ENCODE data around the gene NT5C3A. TPM values are rescaled to one million over a fixed set of nuclear protein-coding genes. Genes with fewer than 3 reads are reported as not detected.
A peak's percentile ranks its signal among the peaks of the same experiment; 100 is the strongest.

NT5C3A gene
- total and polyA plus RNA-seq, 2 of the 13 experiments (the other 11 are each of a cell fraction or from before 2014, with no cell fraction given): 16.9 to 34.0 TPM

- Histone ChIP-seq H2AFZ (ENCODE audit: low read length) (no peak overlapping the region), H3K9me3 (ENCODE audit: low read length) (peaks cover 30% of the 10 kb centered on the region), H3K4me1 (ENCODE audit: insufficient read depth, low read length) (peaks cover 14% of the 10 kb centered on the region), H3K9ac (ENCODE audit: insufficient read depth, low read depth, low read length) (no peak overlapping the region), H4K20me1 (ENCODE audit: insufficient read depth, low read length) (peaks cover 1% of the 10 kb centered on the region; the same call in 1 of the 2 replicates), H3K4me2 (ENCODE audit: low read depth, low read length) (no peak overlapping the region), H3K27me3 (ENCODE audit: control insufficient read depth in 1 of 2, insufficient read depth in 2 of 2, low read length in 2 of 2) (no peaks in the 10 kb centered on the region), H3K36me3 (replicated peaks in 1 of 2; ENCODE audit: control insufficient read depth in 1 of 2, insufficient read depth in 2 of 2, low read length in 2 of 2) (no peaks in the 10 kb centered on the region), H3K27ac (ENCODE audit: extremely low read length, insufficient read depth, low read length) (no peak overlapping the region), H3K4me3 (replicated peaks in 1 of 3; ENCODE audit: insufficient read depth in 1 of 3, low read depth in 2 of 3, low read length in 3 of 3) (no peak overlapping the region), H3K79me2 (ENCODE audit: insufficient read depth, low read length) (peaks cover 15% of the 10 kb centered on the region)
- in situ Hi-C loops (cut with HindIII; ENCODE audit: extremely low pct_ligation_motif_present, low pct_unique_long_range_greater_than_20kb) (no loop called here), intact Hi-C loops (cut with micrococcal nuclease; ENCODE audit: unreplicated experiment) (no loop called here)
- CTCF ChIA-PET (ENCODE audit: low intra/inter-chr PET ratio, low total read pairs): no interaction called here
- FAIRE-seq (no peak), ATAC-seq (no peak), DNase-seq (ENCODE audit: low spot score) (no peak)
- 95% methylated on average over 1 of the region's 1 CpG for WGBS (ENCODE audit: low lambda C conversion rate)
- POLR2A ChIA-PET: no interaction called here
- BruUV-seq (replicated peaks): no TSS peak
- TF ChIP-seq BCL6 (CRISPR knock-in tag; IDR thresholded peaks at IDR 0.05) (no peak), ATM (IDR thresholded peaks at IDR 0.05; ENCODE audit: borderline replicate concordance) (no peak), SRSF9 (IDR thresholded peaks at IDR 0.05; ENCODE audit: borderline replicate concordance, insufficient read depth, low read depth, low read length, poor library complexity, severe bottlenecking) (no peak), ZNF235 (CRISPR knock-in tag; IDR thresholded peaks at IDR 0.05; ENCODE audit: borderline replicate concordance) (no peak)
Observed at GRCh38 chr7:33065981-33066380, 3.4 kb upstream of the NT5C3A start.

GRCh38 chr7:33062782-33063443 is 337 bp upstream of the NT5C3A start:
- Histone ChIP-seq H3K4me3 (replicated peaks in 1 of 3; ENCODE audit: insufficient read depth in 1 of 3, low read depth in 2 of 3, low read length in 3 of 3) (peak overlapping the region; percentile 78 to 100 (median 93)), H3K36me3 (replicated peaks in 1 of 2; ENCODE audit: control insufficient read depth in 1 of 2, insufficient read depth in 2 of 2, low read length in 2 of 2) (no peaks in the 10 kb centered on the region), H2AFZ (ENCODE audit: low read length) (peak overlapping the region; percentile 80), H3K9me3 (ENCODE audit: low read length) (peaks cover 10% of the 10 kb centered on the region; the same call in 1 of the 2 replicates), H3K4me2 (ENCODE audit: low read depth, low read length) (peak overlapping the region; percentile 80), H3K79me2 (ENCODE audit: insufficient read depth, low read length) (peaks cover 44% of the 10 kb centered on the region), H3K9ac (ENCODE audit: insufficient read depth, low read depth, low read length) (peak overlapping the region; percentile 97), H4K20me1 (ENCODE audit: insufficient read depth, low read length) (peaks cover 18% of the 10 kb centered on the region), H3K4me1 (ENCODE audit: insufficient read depth, low read length) (peaks cover 41% of the 10 kb centered on the region), H3K27ac (ENCODE audit: extremely low read length, insufficient read depth, low read length) (peak overlapping the region; percentile 90), H3K27me3 (ENCODE audit: control insufficient read depth in 1 of 2, insufficient read depth in 2 of 2, low read length in 2 of 2) (no peaks in the 10 kb centered on the region)
- ChIA-PET CTCF (ENCODE audit: low intra/inter-chr PET ratio, low total read pairs) (no interaction called here), POLR2A (interaction anchor here (0.8 to 2.9 kb wide), 12 partner anchors 10 to 567 kb away, joined by 3 to 17 read pairs (median 4); partner anchors contain the start of genes AVL9, FKBP9 and RP9)
- BruUV-seq (replicated peaks): no TSS peak
- peak; percentile 98 for ATAC-seq
- 0% methylated on average over 11 of the region's 50 CpGs for WGBS (ENCODE audit: low lambda C conversion rate)
- FAIRE-seq: peak; percentile 49
- peak; percentile 90 for DNase-seq (ENCODE audit: low spot score)
- in situ Hi-C loops (cut with HindIII; ENCODE audit: extremely low pct_ligation_motif_present, low pct_unique_long_range_greater_than_20kb) (no loop called here), intact Hi-C loops (cut with micrococcal nuclease; ENCODE audit: unreplicated experiment) (loop anchor here (2.0 to 5.0 kb wide), 3 partner anchors 46 to 571 kb away; partner anchors contain the start of genes FKBP9, LSM5 and RP9)
- TF ChIP-seq KDM4B (CRISPR knock-in tag; IDR thresholded peaks at IDR 0.05) (no peak), ZBTB26 (CRISPR knock-in tag; IDR thresholded peaks at IDR 0.05; ENCODE audit: borderline replicate concordance) (0 out of 2 replicates have a peak, but pooled peaks have one; percentile 45), RXRB (CRISPR knock-in tag; IDR thresholded peaks at IDR 0.05; ENCODE audit: borderline replicate concordance) (0 out of 2 replicates have a peak, but pooled peaks have one; percentile 6), ZBTB39 (CRISPR knock-in tag; IDR thresholded peaks at IDR 0.05) (0 out of 2 replicates have a peak, but pooled peaks have one; percentile 10), ZNF747 (CRISPR knock-in tag; IDR thresholded peaks at IDR 0.05; ENCODE audit: borderline replicate concordance) (0 out of 2 replicates have a peak, but pooled peaks have one; percentile 2), HCFC1 (IDR thresholded peaks at IDR 0.05; ENCODE audit: low read depth, low read length) (peak; percentile 77), MEIS1 (CRISPR knock-in tag; IDR thresholded peaks at IDR 0.05; ENCODE audit: borderline replicate concordance) (peak; percentile 74; the same call in 1 of the 2 replicates), POLR2A (IDR thresholded peaks at IDR 0.05; ENCODE audit: insufficient read depth in 1 of 2, low read depth in 2 of 2, low read length in 2 of 2) (peak; percentile 46 to 78; a peak in 3 of 4 replicates), HDAC6 (IDR thresholded peaks at IDR 0.05; ENCODE audit: low read depth, low read length) (no peak), SAP130 (CRISPR knock-in tag; IDR thresholded peaks at IDR 0.05; ENCODE audit: low read depth) (peak; percentile 79)

Measured in HepG2 (cell line).